HG02938 (cell line): ENCODE data around the gene COX4I1.
A peak's percentile ranks its signal among the peaks of the same experiment; 100 is the strongest.
"Not testable (repeated sequence)": the region's sequence is repeated elsewhere in the genome, so short reads cannot be mapped to it uniquely, and the experiment has no call there.

Experiments
- ATAC-seq: cut with Tn5 transposase; IDR thresholded peaks from one replicate; pipeline ENCODE4 v1.9.1; 2021; ENCODE audit warnings: mild to moderate bottlenecking, moderate library complexity; ENCODE audit not compliant: unreplicated experiment

Gene COX4I1

GRCh38 chr16:85821390-85822135 is 22.1 kb downstream of the COX4I1 start:
- ATAC-seq: peak; percentile 51

GRCh38 chr16:85822145-85822544 is 22.6 kb downstream of the COX4I1 start:
- ATAC-seq: no peak

- no peak for ATAC-seq
These were observed 23.9 kb downstream of the COX4I1 start for GRCh38 chr16:85823328-85823920.

GRCh38 chr16:85824161-85825135 is 25.0 kb downstream of the COX4I1 start:
- no peak for ATAC-seq

GRCh38 chr16:85825326-85825725 is 25.8 kb downstream of the COX4I1 start:
- no peak for ATAC-seq

GRCh38 chr16:85826686-85827247 is 27.3 kb downstream of the COX4I1 start:
- ATAC-seq: no peak

GRCh38 chr16:85828166-85828565 is 28.7 kb downstream of the COX4I1 start:
- no peak for ATAC-seq

- no peak for ATAC-seq
These were observed 29.8 kb downstream of the COX4I1 start for GRCh38 chr16:85829171-85829719.

- ATAC-seq: no peak
These were observed 30.4 kb downstream of the COX4I1 start for GRCh38 chr16:85829751-85830445.

GRCh38 chr16:85830821-85831220 is 31.3 kb downstream of the COX4I1 start:
- ATAC-seq: no peak

GRCh38 chr16:85832570-85833218 is 33.2 kb downstream of the COX4I1 start:
- no peak for ATAC-seq

- no peak for ATAC-seq
These were observed 33.9 kb downstream of the COX4I1 start for GRCh38 chr16:85833219-85833920.

GRCh38 chr16:85834741-85835140 is 35.2 kb downstream of the COX4I1 start:
- no peak for ATAC-seq

GRCh38 chr16:85835227-85835751 is 35.8 kb downstream of the COX4I1 start:
- no peak for ATAC-seq

GRCh38 chr16:85835956-85836705 is 36.6 kb downstream of the COX4I1 start:
- ATAC-seq: no peak

- ATAC-seq: no peak
These were observed 37.4 kb downstream of the COX4I1 start for GRCh38 chr16:85836706-85837582.

- ATAC-seq: not testable (repeated sequence)
These were observed 38.2 kb downstream of the COX4I1 start for GRCh38 chr16:85837654-85838053.
